Dermis blood vessel endothelial cell (primary cell): ENCODE results near the gene REXO5. TPM values are rescaled to one million over a fixed set of nuclear protein-coding genes. Genes with fewer than 3 reads are reported as not detected.
"Not testable (repeated sequence)": the region's sequence is repeated elsewhere in the genome, so short reads cannot be mapped to it uniquely, and the experiment has no call there.

Source experiments
- DNase-seq: peaks from one replicate; pipeline ENCODE4 v3.0.0; 2010
- total RNA-seq: library from RNA; depleted of rRNA; stranded (reverse); fragments of >200 nt; gene quantifications from 2 replicates; pipeline ENCODE4 v1.2.3, GENCODE V29; 2014

REXO5 gene, protein sequence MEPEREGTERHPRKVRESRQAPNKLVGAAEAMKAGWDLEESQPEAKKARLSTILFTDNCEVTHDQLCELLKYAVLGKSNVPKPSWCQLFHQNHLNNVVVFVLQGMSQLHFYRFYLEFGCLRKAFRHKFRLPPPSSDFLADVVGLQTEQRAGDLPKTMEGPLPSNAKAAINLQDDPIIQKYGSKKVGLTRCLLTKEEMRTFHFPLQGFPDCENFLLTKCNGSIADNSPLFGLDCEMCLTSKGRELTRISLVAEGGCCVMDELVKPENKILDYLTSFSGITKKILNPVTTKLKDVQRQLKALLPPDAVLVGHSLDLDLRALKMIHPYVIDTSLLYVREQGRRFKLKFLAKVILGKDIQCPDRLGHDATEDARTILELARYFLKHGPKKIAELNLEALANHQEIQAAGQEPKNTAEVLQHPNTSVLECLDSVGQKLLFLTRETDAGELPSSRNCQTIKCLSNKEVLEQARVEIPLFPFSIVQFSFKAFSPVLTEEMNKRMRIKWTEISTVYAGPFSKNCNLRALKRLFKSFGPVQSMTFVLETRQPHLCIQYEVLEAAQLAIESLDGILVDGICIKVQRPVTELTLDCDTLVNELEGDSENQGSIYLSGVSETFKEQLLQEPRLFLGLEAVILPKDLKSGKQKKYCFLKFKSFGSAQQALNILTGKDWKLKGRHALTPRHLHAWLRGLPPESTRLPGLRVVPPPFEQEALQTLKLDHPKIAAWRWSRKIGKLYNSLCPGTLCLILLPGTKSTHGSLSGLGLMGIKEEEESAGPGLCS
- total RNA-seq = 5.0 and 6.5 TPM in 2 replicates

DNA sequence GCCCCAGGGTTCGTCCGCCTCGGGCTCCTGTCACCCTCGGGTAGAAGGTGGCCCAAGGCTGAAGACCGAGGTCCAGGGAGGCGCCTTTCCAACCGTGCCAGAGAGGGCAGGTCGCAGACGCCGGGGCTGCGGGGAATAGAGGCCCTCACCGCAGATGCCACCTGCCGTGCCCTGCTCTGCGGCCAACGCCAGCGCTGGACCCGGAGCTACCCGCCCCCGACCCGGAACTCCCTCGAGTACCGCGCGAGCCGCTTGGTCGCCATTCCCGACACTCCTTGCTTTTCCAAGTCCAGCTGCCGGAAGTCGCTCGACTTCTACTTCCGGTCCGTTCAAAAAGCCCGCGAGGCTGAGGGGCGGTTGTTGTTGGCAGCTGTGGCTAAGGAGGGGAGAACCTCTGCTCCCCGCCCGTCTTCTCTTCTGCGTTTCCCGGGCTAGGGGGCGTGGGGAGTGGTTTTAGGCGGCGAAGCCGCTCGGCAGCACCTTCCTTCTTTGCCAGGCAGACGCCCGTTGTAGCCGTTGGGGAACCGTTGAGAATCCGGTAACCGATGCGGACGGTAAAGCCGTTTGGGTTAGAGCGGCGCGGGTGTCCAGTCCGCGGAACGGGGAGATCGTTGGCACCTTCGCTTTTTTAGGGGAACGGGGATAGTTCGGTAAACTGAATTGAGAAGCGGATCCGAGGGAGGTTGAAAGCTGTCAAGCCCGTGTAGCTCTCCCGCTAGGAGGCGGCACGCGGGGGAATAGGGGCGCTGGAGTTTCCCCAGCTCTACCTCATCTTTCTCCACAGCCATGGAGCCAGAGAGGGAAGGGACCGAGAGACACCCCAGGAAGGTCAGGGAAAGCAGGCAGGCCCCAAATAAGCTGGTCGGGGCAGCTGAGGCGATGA, at the start of gene REXO5, which contains the start of gene ERI2:
Gene REXO5 (plus strand): TSS at position 360 of the 883 bp plus-strand sequence. CDS start 427 bp downstream, at position 787.
Gene ERI2 (minus strand): TSS at position 305 of the 883 bp plus-strand sequence. CDS start 42 bp downstream, at position 263.
- DNase-seq = peak; percentile 96

DNA sequence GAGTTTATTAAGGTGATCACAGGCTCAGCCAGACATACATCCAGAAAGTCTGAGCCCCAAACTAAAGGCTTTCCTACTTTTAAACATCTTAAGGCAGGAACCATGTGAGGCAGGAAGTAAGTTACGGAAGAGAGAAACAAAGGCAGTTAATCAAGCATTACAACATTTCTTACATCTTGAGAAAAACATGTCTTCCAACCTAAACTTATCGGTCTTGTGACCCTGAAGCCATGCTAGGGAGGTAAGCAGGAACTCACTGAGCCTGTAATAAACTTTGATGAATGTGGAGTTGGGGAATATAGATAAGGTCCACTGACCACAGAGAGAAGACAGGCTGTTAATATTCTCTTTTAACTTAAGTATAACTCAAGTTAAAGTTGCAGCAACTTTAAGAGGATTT, 46.0 kb upstream of the REXO5 start:
- no peak for DNase-seq

DNA sequence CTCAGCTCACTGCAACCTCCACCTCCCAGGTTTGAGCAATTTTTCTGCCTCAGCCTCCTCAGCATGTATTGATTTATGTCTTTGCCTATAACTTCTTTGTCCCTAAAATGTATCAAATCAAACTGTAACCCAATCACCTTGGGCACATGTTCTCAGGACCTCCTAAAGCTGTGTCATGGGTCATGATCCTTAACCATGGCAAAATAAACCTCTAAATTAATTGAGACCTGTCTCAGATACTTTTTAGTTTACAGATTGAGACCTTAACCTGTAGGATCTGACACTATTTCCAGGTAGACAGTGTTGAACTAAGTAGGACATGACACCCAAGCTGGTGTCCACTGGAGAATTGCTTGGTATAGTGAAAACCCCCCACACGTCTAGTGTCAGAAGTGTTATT, 45.2 kb upstream of the REXO5 start:
- no peak for DNase-seq

DNA sequence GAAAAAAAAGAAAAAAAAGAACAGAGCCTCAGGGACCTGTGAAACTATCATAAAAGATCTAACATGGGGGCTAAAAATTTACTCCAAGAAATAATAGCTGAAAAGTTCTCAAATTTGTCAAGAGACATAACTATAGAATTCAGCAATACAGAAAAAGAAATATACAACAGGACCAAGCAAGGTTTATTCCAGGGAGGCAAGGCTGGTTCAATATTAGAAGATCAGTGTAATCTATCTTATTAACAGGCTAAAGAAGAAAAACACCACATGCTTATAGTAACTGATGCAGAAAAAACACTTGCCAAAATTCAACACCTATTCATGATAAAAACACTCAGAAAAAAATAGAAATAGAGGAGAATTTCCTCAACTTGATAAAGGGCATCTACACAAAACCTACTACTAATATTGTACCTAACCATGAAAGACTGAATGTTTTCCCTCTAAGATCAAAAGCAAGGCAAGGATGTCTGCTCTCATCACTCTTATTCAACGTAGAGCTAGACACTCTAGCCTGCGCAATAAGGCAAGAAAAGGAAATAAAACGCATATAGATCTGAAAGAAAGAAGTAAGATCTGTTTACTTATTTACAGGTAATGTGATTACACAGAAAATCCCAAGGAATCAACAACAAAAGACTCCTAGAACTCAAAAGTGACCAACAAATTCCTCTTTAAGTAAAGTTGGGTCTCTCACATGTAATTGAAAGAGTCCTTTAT, 43.8 kb upstream of the REXO5 start:
- DNase-seq = no peak

DNA sequence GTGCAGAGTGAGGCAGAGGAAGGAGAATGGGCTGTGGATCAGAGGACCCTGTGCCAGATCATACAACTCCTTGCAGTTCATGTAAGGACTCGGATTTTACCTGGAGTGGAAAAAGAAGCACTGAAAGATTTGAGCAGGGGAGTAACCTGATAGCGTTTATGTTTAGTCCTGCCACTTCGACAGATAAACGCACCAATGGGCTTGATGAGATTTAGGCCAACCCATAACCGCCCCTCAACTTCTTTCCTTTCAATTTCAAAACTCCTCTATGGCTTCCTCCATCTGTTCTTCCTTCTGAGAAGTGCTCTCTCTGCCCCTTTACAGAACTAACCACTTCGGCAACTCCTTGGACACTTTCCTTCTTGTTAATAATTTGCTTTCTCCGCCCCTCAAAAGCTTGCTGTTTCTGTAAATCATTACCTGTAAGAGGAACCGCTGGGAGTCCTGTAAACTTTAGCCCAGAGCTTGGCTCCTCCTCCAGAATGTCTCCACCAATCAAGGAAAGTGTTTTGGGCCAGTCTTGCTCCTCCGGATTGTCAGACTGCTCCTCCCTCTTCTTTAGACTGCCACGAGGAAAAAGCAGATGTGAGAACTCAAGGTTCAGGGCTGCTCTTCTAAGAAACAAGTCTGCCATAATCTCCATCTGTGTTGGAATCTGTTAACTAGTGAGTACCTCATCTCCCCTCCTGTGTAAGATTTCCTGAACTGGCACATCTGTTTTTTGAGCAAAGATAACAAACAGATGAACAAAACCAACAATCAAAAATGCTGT, 42.7 kb upstream of the REXO5 start, which contains the start of gene ACSM3:
Gene ACSM3 (plus strand): TSS at position 554 of the 772 bp plus-strand sequence. CDS start 6,021 bp downstream, outside the sequence.
- DNase-seq = peak; percentile 39

DNA sequence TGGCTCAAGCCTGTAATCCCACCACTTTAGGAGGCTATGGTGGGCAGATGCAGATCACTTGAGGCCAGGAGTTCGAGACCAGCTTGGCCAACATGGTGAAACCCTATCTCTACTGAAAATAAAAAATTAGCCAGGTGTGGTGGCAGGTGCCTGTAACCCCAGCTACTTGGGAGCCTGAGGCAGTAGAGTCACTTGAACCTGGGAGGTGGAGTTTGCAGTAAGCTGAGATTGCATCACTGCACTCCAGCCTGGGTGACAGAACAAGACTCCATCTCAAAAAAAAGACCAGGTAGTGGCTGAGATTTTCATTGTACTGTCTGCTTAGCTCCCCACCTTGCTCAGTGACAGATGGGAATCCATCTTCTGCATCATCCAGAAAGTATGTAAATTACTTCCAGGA, 41.9 kb upstream of the REXO5 start:
- DNase-seq = not testable (repeated sequence)

DNA sequence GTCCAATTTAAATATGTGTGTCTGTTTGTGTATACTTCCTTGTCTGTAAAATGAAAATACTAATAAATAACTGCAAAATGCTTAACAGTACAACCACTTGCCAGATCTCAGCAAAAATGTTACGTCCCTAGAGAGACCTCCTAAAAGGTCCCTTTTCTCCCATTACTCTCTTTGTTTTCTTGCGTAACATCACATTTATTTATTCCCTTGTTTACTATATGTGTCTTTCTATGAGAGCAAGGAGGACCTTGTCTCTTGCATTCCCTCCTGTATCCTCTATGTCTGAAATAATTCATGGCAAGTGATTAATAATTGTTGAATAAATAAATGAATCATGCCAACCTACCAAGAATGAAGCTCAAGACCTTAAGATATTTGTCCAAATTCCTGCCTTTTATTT, 40.6 kb upstream of the REXO5 start:
- DNase-seq = no peak

DNA sequence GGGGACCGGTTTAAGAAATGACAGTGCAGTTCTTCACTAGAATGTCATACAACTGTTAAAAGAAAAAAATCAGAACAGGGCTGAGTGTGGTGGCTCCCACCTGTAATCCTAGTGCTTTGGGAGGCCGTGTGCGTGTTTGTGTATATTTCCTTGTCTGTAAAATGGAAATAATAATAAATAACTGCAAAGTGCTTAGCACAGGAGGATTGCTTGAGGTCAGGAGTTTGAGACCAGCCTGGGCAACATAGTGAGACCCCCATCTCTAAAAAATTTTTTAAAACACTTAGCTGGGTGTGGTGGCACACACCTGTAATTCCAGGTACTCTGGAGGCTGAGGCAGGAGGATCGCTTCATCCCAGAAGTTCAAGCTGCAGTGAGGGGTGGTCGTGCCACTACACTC, 40.0 kb upstream of the REXO5 start:
- DNase-seq = no peak

DNA sequence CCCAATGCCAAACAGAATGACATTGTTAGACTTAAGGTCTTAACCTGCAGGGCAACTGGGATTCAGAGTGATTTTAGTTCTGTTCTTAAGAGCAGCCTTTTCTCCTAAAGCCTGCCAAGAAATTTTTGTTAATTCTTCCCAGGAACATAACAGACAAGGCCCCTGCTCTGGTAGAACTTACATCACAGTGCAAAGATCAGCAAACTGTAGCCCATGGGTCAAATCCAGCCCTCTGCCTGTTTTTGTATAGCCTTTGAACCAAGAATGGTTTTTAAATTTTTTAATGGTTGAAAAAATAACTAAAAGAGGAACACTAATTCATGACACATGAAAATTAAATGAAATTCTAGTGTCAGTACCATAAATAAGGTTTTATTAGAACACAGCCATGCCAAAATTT, 38.8 kb upstream of the REXO5 start:
- DNase-seq = no peak

DNA sequence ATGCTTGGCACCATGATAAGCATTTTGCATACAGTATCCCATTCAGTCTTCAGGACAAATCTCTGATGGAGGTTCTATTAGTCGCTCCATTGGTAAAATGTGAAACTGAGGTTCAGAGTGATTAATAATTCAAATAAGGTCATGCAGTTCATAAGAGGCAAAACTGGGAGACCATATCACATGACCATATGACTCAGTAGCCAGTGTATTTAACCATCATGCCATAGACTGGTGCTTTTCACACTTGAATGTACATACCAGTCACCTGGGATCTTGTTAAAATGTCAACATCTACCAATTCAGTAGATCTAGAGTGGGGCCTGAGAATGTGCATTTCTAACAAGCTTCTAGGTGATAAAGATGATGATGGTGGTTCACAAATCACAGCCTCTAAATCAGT, 38.2 kb upstream of the REXO5 start:
- no peak for DNase-seq

DNA sequence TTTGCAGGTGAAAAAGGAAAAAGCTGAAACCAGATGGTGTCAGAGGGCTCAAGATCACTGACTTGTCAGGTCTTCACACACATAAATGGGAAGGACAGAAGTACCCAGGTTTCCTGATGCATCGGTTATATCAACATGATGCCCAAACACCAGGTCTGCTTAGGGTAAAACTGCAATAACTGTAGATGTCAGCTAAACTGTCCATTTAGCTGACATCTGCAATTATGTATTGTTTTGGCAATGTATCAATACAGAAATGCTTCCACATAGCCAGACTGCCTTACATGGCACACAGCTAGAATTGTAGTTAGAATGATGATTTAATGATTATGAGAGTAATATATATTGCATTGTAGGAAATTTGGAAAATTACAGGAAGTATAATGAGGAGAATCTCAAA, 37.5 kb upstream of the REXO5 start:
- no peak for DNase-seq

DNA sequence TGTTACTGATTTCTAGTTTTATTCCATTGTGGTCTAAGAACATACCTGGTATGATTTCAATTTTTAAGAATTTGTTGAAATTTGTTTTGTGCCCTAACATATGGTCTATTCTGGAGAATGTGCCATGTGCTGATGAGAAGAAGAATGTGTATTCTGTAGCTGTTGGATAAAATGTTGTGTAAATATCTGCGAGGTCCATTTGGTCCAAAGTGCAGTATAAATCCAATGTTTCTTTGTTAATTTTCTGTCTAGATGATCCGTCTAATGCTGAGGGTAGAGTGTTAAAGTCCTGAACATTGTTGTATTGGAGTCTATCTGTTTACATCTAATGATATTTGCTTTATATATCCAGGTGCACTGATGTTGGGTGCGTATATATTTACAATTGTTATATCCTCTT, 32.6 kb upstream of the REXO5 start:
- no peak for DNase-seq

DNA sequence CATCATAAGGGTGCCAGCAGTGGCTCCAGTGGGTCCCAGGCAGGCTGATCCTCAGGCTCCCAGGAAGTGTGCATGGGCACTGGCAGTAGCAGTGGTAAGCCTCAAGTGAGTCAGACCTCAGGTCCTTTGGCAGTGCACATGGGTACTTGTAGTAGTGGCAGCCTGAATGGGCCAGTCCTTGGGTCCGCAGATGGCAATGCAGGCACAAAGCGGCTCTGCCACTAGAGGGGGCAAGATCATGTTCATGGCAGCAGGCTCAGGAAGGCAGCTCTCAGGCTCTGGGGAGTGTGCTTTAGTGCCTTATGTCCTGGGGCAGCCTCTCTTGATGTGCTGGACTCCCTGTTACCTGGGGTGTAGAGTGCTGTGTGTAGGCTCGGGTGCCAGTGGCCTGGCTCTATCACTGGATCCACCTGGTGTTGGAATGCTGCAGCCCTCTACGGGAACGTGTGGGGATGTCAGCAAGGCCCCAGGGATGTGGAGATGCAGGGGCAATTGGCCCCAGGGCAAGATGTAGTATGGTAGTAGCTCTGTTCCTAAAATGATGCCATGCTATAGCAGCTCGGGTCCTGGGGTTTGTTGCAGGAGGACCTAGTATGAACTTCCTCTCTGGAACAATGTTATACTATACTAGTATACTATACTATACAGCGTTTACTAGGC, 31.5 kb upstream of the REXO5 start:
- peak; percentile 85 for DNase-seq

DNA sequence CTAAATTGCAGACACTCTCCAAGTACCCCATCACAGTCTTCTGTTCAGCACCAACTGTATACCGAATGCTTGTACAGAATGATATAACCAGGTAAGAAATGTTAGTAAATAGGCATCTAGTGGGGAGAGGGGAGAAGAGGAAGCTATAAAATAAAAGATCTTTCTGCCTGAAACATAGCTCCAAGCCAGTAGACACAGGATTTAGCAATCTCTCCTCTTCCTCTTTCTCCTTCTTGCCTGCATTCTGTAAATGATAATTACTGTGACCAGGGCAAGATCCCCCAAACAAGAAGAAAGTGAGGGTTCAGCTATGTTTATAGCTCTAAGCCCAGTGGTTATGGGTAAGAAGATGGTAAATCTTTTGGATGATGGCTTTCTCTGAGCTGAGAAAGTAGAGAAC, 24.6 kb upstream of the REXO5 start:
- no peak for DNase-seq

DNA sequence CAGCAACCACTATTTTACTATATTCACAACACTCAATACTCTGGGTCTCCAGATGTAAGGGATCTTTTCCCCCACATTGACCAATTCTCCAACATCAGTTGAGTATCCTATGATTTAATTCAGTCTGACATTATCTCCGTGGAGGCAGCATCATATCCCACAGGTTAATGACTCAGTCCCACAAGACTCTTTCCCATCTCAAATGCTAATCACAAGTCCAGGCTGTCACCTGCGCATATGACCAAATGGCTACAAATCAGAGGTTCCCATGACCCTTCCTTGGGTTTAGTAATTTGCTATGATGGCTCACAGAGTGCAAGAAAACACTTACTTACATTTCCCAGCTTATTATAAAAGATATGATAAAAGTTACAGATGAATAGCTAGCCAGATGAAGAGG, 23.9 kb upstream of the REXO5 start:
- DNase-seq = no peak

DNA sequence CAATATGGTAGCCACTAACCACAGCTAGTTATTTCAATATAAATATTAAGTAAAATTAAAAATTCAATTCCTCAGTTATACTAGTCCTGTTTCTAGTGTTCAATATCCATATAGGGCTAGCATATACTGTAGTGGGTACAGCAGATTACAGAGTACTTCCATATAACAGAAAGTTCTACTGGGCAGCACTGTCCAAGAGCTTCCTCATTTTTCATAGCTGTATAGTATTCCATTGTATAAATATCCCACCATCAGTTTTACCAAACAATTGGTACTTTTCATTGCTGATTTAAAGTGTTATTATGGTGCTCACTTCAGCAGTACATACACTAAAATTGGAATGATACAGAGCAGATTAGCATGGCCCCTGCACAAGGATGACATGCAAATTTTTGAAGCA, 22.1 kb upstream of the REXO5 start:
- DNase-seq = no peak

DNA sequence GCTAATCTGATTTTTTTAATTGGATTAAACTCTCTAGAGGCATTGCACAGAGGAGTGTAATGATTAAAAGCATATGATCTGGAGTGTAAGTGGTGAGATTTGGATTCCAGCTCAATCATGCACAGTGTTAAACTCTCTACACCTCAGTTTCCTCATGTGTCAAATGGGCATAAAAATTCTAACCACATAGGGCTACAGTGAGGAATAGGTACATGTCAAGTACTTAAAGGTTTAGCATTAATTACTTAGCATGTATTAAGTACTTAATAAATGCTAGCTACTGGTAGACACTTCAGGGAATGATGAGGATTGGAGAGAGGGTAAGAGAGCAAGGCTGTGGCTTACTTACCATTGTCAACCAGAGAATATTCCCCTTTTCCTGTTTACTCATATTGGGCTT, 17.2 kb upstream of the REXO5 start:
- DNase-seq = no peak

DNA sequence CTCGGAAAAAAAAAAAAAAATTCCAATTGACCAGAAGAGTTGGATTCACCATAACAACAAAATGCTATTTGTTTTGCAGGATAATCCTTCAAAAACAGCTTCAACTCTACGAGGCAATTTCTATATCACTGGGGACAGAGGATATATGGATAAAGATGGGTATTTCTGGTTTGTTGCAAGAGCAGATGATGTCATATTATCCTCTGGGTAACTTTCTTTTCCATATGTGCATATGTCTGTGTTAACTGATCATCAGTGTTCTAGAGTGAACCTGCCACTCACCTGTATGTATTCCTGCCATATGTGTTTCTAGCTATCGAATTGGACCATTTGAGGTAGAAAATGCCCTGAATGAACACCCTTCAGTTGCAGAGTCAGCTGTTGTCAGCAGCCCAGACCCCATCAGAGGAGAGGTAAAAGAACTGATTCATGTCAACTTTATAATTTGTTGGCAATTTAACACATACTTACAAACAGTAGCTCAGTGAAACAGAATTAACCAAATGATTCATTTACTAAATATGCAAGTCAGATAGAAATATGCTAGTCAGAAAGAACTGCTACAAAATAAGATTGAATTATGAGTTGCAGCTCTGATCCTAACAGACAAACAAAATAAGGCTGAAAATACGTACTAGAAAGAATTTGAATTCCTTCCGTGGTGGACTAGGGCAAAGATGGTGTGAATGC, 14.3 kb upstream of the REXO5 start:
- no peak for DNase-seq

DNA sequence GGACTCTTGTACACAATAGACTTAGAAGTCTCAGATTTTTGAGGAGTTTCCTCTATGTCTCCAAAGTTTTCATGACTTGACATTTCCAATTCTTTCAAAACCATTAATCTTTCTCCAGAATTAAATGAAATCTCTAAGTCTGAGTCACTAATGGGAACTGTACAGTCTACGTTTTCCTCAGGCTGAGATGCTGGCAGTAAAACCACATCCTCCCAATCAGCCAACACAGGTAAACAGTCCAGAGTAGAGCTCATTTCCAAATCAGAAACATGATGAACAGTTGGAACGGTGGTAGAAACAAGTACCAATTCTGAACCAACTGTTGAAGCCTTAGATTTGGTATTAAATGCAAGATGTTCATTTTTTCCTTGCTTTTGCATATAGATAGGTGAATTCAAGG, 8.0 kb upstream of the REXO5 start:
- DNase-seq = no peak

DNA sequence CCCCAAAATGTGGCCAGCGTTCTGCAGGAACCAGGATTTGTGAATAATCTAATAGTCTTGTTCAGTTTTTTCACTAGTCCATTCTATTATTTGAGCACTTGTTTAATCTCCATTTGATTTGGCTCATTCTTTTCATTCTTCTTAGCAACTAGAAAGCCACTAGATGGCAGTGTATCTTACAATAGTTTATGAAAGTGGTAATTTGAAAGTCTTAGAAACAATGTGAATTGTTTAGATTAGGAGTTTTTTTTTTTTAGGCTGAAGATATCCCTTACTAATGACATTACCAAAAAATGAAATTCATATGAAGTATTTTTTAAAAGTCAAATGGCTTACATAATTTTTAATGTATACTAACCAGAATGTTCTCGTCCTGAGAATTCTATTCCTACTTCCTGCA, 6.7 kb upstream of the REXO5 start:
- peak; percentile 59 for DNase-seq
